Epithelial cell of esophagus (primary cell): ENCODE measurements around the gene CPXM2.

Experiments
- DNase-seq: peaks from one replicate; pipeline ENCODE4 v3.0.0; 2010; ENCODE audit warnings: low read depth
- H3K4me3 ChIP-seq: 2 replicates; pipeline ENCODE4 v1.5.1; 2011; ENCODE audit warnings: mild to moderate bottlenecking, low read length, control low read depth
- TF ChIP-seq, protein P1 (sequence below): IDR thresholded peaks from 2 replicates; pipeline ENCODE4 v1.5.1; 2011; ENCODE audit warnings: low read depth, mild to moderate bottlenecking, low read length, control low read depth, inconsistent platforms; ENCODE audit not compliant: insufficient read depth; ENCODE audit errors: missing control alignments

The CPXM2 gene

DNA sequence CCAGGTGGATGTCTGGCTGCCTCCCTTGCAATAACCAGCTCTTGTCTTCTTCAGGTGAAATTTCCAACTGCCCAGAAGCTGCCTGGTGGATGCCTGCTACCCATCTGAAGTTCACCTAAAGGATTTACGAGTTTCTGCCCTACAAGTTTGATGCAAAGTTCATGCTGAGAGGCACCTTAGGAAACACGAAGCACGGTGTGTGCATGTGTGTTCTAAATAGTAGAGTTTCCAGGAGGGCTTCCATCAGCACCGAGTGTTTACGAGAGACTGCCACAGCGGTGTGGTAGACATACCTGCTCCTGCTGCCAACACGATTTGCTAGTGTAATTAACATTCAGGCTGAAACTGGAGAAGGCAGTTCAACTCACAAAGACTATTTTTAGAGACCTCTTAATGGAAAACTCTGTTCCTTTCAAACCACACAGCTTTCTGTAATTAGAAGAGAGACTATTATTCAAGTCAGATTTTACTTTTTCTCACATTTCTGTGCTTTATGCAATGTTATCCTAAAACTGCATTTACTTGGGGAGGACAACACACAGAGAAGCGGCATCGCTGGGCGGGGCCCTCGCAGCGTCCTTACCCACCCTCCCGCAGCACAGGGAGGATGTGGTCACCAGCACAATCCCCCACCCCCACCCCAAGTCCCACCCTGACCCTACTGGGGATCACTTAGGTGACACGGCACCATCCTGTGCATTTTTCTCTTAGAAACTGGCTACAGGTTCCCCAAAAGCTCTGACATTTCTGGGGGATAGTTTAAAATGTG is 15.5 kb upstream of the CPXM2 start:
- no peak for DNase-seq
- TF ChIP-seq, protein P1, sequence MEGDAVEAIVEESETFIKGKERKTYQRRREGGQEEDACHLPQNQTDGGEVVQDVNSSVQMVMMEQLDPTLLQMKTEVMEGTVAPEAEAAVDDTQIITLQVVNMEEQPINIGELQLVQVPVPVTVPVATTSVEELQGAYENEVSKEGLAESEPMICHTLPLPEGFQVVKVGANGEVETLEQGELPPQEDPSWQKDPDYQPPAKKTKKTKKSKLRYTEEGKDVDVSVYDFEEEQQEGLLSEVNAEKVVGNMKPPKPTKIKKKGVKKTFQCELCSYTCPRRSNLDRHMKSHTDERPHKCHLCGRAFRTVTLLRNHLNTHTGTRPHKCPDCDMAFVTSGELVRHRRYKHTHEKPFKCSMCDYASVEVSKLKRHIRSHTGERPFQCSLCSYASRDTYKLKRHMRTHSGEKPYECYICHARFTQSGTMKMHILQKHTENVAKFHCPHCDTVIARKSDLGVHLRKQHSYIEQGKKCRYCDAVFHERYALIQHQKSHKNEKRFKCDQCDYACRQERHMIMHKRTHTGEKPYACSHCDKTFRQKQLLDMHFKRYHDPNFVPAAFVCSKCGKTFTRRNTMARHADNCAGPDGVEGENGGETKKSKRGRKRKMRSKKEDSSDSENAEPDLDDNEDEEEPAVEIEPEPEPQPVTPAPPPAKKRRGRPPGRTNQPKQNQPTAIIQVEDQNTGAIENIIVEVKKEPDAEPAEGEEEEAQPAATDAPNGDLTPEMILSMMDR = no peak
- H3K4me3 ChIP-seq = no peak overlapping the region

DNA sequence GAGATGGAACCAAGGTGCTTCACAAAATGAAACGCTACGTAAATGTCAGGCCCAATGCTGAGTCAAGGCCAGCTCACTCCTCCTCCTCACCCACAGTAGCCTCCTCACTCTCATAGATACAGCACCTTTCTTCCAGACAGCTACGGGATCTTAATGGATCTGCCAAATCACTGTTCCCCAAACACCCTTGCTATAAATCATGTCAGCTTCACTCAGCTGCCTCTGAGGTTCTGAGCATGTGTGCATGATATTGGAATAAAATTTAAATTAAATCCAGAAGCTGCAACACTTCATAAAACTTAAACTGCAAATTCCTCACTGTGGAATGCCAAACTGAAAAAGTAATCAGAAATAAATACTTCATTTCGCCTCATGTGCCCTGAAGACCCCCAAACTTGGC is 14.7 kb upstream of the CPXM2 start:
- H3K4me3 ChIP-seq = no peak overlapping the region
- no peak for DNase-seq

DNA sequence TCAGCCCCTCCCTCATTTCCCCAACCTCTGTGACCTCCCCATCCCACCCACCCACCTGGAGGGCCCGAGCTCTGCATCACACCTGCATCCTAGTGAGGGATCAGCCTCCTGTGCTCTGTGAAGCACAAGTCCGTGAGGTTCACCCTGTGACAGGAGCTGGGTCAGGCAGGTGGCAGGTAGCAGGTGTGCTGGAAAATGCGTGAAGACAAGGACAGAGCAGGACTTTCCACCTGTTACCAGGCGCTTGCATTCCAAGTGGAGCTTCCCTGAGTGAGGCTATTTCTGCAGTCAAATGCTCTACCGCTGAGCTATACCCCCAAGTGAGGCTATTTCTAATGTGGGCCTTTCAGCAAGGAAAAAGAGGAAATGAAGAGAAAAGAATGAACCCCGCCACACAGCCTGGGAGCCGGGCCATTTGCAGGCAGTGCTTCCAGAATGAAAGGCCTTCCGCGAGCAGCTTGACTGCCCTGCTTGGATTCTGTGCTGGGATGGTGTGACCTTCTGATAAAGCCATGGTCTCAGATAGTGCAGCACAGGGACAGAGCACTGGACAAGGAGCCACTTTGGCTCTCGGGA is 13.3 kb upstream of the CPXM2 start:
- TF ChIP-seq, protein P1 = no peak
- DNase-seq = no peak
- H3K4me3 ChIP-seq = no peak overlapping the region

More for the DNA sequence above, 14.7 kb upstream of the CPXM2 start:
- TF ChIP-seq, protein P1 = no peak

DNA sequence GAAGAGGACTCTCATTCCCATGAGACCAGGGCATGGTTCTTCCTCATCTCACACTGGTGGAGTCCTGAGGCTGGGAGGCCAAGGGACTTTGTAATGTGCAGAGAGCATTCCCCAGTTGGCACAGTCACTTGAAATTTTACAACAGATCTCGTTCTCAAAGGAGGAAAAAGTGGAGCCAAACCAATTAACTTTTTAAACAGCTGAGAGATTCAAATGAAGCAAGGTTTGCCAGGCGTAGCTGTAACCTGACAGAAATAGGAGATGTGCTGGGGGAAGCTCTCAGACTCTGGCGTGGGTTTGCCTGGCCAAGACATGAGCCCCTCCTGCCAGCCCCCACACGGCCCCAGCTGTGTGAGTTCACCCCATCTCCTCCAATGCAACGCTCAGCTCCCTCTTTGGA is 12.0 kb upstream of the CPXM2 start:
- TF ChIP-seq, protein P1 = no peak

DNA sequence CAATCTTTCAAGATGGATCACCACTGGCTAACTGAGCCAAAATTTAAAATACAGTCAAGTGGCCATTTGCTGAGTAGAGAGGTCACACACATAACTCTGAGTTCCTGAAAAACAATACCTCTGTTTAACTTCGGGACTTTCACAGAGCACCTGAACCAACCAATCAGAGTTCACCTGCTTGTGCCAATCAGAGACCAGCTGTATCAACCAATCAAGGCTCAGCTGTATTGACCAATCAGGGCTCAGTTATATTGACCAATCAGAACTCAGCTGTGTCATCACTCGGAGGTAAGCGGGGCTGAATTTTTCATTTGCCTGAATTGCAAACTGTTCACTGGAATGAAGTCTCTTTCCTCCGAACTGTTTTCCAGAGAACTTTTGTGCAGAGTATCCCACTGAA is 10.0 kb upstream of the CPXM2 start:
- TF ChIP-seq, protein P1 = no peak
- H3K4me3 ChIP-seq = no peak overlapping the region
- no peak for DNase-seq

More for the DNA sequence above, 12.0 kb upstream of the CPXM2 start:
- H3K4me3 ChIP-seq = no peak overlapping the region
- DNase-seq = no peak

DNA sequence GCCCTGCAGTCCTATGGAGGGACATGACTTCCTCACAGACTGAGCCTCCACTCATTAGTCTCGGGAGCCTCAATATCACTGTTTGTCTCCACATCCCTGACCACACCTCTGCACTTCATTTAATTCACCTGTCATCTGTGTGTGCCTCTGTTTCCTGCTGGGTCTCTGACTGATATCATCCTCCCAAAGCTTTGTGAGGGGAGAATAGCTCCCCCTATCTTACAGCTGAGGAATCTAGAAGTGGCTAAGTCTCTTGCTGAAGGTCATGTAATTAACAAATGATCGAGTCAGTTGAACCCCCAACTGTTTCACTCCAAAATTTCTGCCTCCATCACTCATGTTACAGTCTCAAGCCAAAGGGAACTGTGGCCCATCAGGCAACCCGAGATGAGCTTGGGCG is 5.5 kb upstream of the CPXM2 start:
- TF ChIP-seq, protein P1 = no peak

DNA sequence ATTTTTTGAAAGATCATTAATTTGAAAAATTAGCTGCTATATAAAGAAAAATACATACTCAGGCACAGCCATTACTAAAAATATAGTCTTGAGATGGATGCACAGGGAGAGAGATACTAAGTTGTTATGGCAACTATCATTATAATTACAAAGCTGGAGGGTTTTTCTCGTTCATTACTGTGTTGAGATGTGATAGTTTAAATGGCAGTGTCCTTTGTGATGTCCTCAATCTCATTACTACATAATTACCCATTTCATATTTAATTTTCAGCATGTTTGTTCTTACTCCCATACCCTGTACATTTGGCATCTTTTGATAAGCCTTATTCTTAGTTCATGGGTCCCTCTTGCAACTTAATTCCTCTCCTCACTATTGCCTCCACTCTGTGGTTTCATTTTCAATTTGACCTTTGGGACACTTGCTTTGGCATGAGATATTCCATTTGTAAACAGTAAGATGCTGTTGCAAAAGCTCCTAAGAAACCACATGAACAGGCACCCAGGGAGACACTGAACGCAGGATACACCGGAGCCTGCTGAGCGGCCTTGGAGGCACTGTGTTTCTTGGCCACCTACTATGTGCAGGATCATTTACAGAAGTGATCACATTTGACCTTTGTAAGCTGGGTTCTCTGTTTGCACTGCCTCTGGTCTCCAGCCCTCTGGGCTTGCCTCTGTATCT is 4.8 kb upstream of the CPXM2 start:
- no peak overlapping the region for H3K4me3 ChIP-seq
- DNase-seq = no peak
- TF ChIP-seq, protein P1 = no peak

More for the DNA sequence above, 5.5 kb upstream of the CPXM2 start:
- no peak for DNase-seq
- no peak overlapping the region for H3K4me3 ChIP-seq
